ENCODE data around the gene TFCP2L1.
"Not testable (repeated sequence)": the region's sequence is repeated elsewhere in the genome, so short reads cannot be mapped to it uniquely, and the experiment has no call there.

The TFCP2L1 gene

DNA sequence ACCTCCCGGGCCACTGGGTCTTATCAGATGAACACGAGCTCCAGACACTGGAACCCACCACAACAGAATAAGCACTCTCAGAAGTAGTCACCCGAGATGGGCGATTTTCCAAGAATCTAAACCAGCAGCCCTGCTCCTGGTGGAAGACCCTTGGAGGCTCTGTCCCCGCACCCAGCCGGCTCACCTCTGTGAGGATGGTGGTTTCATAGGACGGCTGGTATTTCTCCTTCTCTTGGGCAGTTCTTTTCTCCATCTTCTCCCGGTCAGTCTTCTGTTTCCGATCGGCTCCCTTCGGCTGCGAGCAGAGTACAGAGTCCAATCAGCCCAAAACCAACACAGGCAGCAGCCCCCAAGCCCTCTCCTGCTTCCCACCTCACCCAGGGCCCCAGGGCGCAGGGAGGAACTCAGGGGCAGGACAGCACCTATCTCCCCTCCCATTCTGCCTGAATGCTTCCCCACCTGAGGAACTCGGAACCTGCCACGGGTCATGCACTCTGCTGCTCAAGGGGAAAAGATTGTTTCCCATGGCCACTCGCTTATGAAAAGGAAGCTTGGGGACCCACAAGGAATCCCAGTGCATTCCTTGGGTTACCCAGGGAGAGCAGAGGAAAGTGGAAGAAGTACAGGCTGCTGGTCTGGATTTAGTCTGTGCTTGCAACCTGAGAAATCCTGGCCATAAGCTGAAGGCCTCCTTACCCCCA lies 42.7 kb downstream of the TFCP2L1 start:
- no peak for DNase-seq (ENCODE audit: low read depth)

DNA sequence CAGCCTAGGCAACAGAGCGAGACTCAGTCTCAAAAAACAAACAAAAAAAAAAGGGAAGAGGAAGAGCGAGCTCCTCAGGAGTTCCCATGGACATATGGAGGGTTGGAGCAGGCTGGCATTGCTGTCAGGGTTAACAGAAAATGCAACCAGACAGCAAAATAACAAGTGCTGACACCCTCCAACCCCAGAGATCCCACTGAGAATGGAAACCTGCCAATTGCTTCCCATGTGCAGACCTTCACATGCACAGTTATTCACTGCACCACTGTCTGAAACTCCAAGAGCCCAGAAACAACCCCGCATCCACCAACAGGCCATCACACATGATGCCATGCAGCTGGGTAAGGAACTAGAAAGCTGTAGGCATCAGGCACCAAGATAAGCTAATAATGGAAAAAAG lies 43.5 kb downstream of the TFCP2L1 start:
- DNase-seq (ENCODE audit: low read depth) = no peak

DNA sequence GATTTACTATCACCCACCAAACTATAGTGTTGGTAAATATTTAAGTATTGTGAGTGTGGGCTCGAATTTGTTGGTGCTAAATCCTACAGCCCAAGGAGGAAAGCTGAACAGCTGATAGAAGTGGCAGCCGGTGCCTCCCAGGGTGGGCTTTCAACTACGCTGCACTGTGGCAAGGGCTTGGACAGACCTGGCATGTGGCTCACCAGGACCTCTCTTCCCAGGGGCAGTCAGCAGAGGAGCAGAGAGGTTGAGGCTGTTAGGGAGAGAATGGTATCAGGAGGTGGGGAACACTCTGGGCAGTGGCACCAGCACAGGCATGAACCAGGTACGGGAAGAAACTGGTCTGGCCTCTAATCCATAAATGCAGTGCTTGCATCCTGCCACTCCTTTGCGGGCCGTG lies 44.6 kb downstream of the TFCP2L1 start:
- no peak for DNase-seq (ENCODE audit: low read depth)

DNA sequence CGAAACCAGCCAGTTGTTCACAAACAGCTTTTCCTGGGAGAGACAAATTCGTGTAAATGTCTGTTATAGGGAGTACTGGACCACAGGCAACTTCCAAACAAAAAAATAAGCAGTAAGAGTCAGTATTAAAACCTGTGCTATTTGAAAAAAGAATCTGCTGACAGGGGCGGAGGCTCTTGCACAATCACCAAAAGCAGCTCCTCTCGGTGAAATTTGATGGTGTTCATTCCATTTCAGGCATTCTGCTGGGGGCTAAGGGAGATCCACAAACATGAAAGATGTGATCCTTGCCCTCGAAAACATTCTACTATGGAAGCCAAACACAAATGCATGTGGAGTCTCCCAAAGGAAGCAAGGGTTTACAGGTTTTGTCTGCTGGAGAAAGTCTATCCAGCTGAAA lies 45.0 kb downstream of the TFCP2L1 start:
- no peak for DNase-seq (ENCODE audit: low read depth)

DNA sequence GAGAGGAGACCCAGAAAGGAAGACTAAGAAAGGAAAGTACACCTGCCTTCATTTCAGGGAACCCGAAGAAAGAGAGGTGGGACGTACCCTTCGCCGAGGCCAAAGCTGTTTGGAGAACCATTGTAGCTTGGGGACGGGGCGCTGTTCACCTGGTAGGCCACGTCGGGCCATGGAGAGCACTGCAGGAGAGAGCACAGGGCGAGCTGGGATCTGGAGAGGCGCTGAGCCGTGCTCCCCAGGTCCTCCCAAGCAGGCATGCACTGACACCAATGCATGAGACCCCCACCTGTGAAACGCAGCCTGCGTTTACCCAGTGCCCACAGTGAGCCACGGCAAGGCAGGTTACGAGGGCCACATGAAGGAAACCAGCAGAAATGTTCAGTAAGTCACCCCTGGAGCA lies 45.5 kb downstream of the TFCP2L1 start:
- no peak for DNase-seq (ENCODE audit: low read depth)

DNA sequence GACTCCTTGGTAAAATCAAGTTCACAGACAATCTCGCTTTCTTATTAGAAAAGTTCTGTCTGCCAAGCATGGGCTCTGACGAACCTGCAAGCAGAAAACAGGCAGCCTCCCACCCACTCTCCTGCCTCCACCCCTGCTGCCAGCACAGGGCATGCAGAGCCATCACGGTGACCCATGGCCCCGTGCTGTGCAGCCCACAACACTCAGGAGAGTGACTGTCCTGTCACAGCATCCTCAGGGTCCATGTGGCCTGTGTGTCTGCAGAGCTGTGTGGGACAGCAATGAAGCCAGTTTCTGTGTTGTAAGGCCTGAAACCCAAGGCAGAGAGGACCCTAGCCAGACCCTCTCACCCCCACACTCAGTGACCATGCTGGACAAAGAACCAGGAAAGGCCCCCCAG lies 46.2 kb downstream of the TFCP2L1 start:
- no peak for DNase-seq (ENCODE audit: low read depth)

DNA sequence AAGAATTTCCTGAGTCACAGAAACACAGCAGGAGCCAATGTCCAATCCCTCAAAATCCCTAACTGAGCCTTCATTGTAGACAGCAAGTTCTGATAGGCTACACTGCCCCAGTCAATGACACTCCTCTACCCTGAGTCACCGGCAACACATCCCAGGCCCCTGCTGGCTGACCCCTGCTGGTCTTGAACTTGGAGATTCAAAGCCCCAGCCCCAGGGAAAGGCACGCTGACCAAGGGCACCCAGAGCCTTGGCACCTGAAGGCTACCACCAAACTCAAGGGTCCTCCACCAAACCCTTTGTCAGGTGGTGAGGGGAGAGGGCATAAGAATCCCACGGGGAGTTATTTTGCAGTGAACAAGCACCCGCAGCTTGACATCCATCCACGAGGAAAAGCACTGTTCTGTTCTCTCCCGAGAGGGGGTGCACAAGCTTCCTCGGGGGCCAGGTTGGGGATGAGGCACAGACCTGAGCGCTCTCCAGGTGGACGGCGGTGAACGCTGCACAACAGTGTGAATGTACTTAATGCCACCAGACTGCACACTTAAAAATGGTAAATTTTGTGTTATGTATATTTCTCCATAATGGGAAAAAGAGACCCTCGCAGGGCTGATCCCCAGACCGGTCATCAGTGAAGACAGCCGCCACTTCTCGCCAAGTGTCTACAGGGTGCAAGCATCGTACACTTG lies 46.9 kb downstream of the TFCP2L1 start:
- no peak for DNase-seq (ENCODE audit: low read depth)

DNA sequence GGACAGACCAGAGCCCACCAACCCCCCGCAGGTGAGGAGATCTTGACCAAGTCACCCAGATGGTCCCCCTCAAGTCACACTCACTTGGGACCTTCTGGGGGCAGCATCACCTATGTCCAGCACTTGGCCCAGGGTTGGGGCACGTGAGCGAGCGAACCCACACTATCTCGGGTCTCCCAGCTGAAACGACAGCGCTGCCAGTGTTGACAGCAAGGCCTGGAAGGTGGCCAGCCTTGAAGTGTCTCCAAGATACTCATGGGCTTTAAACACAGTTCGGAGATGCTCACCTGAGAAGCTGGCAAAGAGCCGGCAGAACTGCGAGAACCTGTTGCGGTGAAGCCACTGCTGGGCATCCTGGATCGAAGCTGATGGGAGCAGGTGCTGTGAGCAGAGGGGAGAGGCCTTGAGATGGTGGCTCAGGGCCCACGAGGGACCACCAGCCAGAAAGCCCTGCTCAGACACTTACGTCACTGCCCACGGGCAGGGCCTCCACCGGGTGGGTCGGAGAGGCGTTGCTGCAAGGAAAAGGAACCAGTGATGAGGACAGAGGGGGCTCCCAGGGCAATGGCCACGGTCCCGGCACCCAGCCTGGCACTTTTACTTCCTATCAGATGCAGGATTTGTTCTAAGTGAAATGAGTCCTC lies 47.5 kb downstream of the TFCP2L1 start:
- no peak for DNase-seq (ENCODE audit: low read depth)

DNA sequence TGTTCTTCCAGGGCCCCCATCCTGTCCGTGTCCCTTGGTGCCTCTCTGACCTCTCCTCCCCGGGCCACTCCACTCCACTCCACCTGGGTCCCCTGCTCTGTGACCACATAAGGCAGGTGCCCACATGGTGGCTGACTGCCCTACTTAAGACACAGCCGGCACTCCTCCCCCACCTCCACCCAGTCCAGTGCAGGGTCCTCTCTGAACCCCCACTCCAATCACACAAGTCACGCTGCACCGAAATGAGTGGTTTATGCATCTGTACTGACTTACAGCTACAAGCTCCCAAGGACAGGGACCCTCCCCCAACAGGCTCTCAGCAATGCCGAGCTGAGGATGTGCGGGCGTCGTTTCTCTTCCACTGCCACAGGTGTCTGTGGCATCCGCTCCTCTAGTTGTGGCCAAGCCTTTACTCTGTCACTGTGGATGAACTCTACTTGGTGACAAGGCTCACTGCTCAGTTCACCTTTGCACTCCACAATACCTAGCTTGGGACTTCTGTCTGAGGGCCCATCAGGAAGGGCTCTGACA lies 48.3 kb downstream of the TFCP2L1 start:
- no peak for DNase-seq (ENCODE audit: low read depth)

DNA sequence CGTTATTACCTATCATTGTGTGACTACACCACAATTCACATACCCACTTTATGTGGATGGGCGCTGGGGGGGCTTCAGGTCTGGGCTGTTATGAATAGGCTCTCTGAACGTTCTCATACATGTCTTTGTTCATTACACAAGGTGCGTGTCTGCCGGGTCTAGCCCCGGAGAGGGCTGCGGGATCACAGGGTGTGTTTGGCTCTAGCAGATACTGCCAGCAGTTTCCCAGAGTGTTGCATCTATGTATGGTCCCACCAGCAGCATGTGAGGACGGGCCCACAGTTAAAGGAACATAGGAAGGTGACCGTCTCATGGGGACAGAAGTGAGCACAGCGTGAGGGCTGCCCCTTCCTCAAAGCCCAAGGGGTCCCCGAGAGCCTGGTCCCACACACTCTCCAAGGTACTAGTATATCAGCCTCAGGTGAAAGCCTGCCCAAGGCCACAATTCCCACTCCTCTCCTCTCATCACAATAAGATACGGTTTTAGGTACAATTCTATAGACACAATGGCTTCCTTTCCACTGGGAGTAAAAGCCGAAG lies 48.8 kb downstream of the TFCP2L1 start:
- DNase-seq (ENCODE audit: low read depth) = no peak

DNA sequence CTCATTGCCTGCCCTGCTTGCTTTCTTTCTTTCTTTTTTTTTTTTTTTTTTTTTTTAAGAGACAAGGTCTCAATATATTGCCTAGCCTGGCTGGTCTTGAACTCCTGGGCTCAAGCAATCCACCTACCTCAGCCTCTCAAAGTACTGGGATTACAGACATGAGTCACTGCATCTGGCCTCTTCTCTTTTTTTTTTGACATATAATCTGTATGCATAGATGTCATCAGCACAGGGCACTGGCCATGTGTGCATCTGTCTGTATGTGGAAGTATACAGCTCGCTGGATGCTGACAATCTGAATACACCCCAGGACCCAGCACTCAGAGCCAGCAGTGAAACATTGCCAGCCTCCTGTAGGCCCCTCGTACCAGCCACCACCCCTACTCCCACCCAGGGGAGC lies 49.5 kb downstream of the TFCP2L1 start:
- no peak for DNase-seq (ENCODE audit: low read depth)

DNA sequence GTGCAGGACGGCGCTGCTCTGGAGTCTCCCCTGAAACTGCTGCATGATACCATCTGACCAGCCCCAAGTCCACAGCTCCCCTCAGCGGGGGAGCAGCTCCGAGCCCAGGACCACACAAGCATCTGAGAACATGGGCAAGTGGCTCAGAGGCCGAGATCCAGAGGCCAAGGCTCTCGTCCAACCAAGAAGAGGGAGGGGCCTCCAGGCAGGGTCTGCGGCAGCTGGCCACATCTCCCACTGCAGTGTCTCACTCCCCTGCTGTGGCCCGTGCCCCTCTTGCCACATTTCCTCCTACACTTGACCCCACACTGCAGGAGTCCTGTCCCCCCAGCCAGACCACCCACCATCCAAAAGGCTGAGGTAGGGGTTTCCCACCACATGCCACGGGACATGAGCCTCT lies 50.2 kb downstream of the TFCP2L1 start:
- no peak for DNase-seq (ENCODE audit: low read depth)

DNA sequence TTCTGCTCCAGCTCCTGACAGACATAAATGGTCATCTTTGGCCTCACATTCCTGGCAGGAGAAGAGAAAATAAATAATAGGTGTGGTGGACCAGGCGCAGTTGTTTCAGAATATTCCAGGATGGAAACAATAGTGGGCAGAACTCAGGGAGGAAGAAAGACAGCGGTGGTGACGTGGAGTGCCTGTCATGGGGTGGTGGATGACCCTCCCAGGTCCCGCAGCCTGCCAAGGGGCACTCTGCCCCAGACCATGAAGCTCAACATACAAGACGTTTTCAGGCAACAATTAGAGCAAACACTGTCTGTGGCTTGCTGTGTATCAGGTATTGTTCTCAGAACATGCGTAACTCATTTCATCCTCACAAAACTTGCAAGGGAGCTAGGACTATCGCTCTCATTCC lies 50.9 kb downstream of the TFCP2L1 start:
- DNase-seq (ENCODE audit: low read depth) = no peak

DNA sequence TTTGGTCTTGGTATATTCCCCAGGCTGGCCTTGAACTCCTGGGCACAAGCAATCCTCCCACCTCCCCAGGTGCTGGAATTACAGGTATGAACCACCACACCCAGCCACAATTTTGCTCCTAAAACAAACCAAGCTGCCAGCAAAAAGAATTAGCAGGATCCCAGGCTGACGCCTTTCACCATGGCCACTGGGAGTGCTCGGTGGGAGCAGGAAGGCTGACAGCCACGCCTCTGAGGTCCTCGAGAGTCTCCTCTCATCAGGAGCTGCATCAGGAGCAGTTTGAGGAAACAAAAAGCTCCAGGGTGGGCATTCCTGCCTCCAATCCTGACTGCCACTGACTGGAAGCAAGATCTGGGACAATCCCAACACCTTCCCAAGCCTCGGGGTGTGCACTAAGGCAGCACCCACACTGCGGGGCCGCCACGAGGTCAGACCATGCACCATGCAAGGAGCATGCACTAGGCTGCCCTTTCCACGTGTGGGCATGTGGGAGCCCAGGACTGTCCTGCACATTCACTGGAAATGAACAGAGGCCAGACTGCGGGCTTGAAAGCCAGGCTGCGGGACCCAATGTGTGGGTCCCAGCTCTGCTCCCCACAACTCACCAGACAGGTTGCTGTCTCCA lies 51.4 kb downstream of the TFCP2L1 start:
- DNase-seq (ENCODE audit: low read depth) = no peak

DNA sequence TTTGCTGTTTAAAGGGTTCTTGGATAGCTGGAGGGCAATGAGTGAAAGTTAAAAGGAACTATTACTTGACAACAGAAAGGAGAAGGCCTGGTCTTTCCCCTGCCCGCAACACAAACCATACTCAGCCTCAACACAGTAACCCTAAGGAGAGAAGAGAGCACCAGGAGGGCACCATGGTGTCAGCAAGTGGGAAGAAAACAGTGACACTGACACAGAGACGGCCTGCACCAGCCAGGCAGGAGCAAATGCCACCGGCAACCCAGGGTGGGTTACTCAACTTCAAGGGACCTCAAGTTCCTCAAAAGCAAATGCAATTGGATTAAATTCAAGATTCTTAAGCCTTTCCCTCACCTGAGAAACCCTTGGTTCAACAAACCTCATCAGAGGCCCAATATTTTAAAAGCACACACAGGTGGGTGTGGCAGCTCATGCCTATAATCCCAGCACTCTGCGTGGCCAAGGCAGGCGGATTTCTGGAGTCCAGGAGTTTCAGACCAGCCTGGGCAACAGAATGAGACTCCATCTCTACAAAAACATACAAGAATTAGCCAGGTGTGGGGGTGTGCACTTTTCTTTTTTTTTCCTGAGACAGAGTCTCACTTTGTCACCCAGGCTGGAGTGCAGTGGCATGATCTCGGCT lies 52.3 kb downstream of the TFCP2L1 start:
- DNase-seq (ENCODE audit: low read depth) = no peak

DNA sequence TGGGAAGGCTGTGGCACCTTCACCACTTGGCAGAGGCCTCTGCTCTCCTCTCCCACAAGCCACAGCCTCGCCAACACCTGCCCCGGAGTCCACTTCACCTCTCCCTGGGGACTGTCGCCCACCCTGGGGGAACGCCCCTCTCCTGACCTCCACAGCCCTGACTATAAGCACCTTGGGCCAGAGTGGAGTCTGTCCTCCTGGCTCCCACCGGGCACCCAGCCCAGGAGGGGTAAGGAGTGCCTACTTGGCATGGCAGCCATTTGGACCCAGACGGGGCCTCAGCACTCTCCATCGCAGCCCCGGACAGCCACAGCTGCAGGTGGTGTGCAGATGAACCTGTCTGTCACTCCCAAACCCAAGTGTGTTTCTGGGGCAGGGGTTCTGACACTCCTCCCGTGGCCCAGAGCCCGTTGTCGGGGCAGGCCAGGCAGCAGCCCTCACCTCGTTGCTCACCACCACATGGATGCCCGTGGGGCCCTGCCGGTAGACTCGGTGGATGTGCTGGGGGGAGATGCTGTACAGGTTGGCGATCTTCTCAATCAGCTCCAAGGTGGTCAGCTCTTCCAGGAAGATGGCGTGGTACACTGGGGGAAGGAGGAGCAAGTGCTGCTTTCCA lies 53.5 kb downstream of the TFCP2L1 start:
- DNase-seq (ENCODE audit: low read depth) = no peak

DNA sequence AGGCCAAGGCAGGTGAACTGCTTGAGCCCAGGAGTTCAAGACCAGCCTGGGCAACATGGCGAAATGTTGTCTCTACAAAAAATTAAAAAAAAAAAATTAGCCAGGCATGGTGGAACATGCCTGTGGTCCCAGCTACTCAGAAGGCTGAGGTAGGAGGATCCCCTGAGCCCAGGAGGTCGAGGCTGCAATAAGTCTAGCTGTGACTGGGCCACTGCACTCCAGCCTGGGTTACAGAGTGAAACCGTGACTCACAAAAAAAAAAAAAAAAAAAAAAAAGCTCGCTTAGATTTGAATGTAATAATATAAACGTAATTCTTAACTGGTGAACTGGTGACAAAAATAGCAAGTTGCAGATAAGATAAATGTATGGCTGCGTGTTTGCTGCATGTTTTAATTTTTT lies 56.5 kb downstream of the TFCP2L1 start:
- no peak for DNase-seq (ENCODE audit: low read depth)

DNA sequence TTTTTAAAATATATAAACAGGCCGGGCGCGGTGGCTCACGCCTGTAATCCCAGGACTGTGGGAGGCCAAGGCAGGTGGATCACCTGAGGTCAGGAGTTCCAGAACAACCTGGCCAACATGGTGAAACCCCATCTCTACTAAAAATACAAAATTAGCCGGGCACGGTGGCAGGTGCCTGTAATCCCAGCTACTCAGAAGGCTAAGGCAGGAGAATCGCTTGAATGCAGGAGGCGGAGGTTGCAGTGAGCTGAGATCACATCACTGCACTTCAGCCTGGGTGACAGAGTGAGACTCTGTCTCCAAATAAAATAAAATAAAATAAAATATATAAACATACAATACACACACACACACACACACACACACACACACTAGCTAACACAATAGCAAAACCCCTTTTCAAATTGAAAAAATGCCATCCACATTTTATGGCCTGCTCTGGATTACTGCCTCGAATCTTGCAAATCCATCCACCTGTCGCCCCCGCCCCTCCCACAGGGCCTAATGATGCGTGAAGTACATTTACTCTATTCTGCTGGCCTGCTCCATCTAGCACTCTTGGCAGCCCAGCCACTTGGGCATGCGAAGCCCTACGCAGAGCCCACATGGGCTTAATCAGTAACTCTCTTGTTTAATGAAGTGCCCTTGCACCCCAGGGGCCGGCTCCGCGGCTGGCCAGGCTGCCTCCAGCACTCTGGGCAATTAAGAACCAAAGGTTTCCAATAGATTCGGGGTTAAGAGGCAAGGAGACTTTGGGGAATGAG lies 57.4 kb downstream of the TFCP2L1 start:
- not testable (repeated sequence) for DNase-seq (ENCODE audit: low read depth)

DNA sequence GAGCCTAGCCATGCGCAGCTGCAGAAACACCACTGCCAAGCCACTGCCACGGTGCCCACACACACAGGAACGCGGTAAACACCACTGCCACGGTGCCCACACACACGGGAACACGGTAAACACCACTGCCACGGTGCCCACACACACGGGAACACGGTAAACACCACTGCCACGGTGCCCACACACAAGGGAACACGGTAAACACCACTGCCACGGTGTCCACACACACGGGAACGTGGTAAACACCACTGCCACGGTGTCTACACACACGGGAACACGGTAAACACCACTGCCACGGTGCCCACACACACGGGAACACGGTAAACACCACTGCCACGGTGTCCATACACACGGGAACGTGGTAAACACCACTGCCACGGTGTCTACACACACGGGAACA lies 59.3 kb downstream of the TFCP2L1 start:
- DNase-seq (ENCODE audit: low read depth) = not testable (repeated sequence)

DNA sequence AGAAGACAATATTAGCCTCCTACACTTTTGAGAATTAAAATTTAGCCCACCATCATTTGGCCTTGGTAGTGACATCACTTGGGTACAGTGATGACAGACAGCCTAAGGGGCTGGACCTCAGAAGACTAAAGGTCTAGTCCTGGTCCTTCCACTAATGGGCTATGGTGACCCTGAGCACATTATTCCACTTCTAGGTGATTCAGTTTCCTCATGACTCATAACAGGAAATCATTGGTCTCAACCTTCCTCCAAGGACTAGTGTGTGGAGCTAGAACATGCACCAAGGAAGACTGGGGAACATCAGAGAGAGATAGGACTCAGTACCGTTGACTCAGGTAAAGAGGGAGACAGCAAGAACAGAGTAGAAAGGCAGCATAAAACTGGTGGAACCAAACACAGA lies 64.0 kb downstream of the TFCP2L1 start:
- DNase-seq (ENCODE audit: low read depth) = no peak

DNA sequence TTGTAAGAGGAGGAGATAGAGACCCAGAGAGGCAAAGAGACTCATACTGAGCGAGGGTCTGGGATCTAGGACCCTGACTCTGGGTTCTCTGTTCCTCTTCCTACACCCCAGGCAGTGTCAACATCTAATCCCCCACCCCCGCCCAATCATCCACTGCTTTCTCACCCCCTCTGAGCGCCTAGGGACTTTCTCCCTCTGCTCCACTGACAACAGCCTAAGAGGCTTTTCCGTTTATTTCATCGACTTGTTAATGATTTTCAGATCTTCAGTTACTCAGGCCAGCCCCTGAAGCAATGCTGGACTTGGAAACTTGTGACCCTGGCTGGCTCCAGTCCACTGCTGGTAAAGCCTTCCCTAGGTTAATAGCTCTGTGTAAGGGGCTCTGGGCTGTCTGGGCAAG lies 65.1 kb downstream of the TFCP2L1 start:
- no peak for DNase-seq (ENCODE audit: low read depth)

Measured in activated gamma-delta T cell treated with anti-CD3 and anti-CD28 coated beads, Interleukin-2, amount 50 U/mL, for 16 hours (primary cell).